Left lung (tissue), 10 donors: ENCODE measurements around the gene RAPGEF4. TPM values are rescaled to one million over a fixed set of nuclear protein-coding genes. Genes with fewer than 3 reads are reported as not detected.

Experiments
- ATAC-seq: fragments of 200-7000 bp; cut with Tn5 transposase; one replicate; pipeline ENCODE4 v1.9.1; 2020; ENCODE audit warnings: moderate library complexity
- DNase-seq, 4 donors: peaks; one replicate each; pipeline ENCODE4 v3.0.0-alpha.2; 2013 to 2020
- H3K27ac ChIP-seq, 2 donors: fragments of 200-600 bp; sonication (generic) in 1 of 2; one replicate each; pipeline versions ENCODE4 v1.5.0 to v1.8.0; 2020 to 2021
- H3K27me3 ChIP-seq, 2 donors: fragments of 200-600 bp; sonication (generic) in 1 of 2; one replicate each; pipeline versions ENCODE4 v1.5.0 to v1.8.0; 2020 to 2021
- H3K36me3 ChIP-seq, 2 donors: fragments of 200-600 bp; sonication (generic) in 1 of 2; one replicate each; pipeline versions ENCODE4 v1.5.0 to v1.8.0; 2020 to 2021
- H3K4me1 ChIP-seq, 2 donors: fragments of 200-600 bp; one replicate each; pipeline ENCODE4 v1.8.0; 2021
- H3K4me3 ChIP-seq, 2 donors: fragments of 200-600 bp; sonication (generic) in 1 of 2; one replicate each; pipeline versions ENCODE4 v1.5.0 to v1.8.0; 2020 to 2021; ENCODE audit warnings: mild to moderate bottlenecking in 1 of 2
- H3K9me3 ChIP-seq, 2 donors: fragments of 200-600 bp; sonication (generic) in 1 of 2; one replicate each; pipeline versions ENCODE4 v1.5.0 to v1.8.0; 2020 to 2021
- intact Hi-C, 2 donors: fragments of 100-400 bp; cut with DNase I; formaldehyde crosslinking; loops; one replicate each; pipeline versions ENCODE4 v1.11.2 to v1.14.2; 2022
- polyA plus RNA-seq, 6 donors: library from polyadenylated mRNA; unstranded; fragments of 120-200 nt; gene quantifications; one replicate each; pipeline ENCODE4 v1.2.1, GENCODE V29; 2013; ENCODE audit not compliant: insufficient read length in 6 of 6
- total RNA-seq, 2 donors: library from RNA; stranded (reverse); fragmentation: NEBNext Ultra II Directional; extraction: Animal tissue kit (Norgen Biotek cat#: 25700); gene quantifications; one replicate each; pipeline ENCODE4 v1.2.1, GENCODE V29; 2021
- TF ChIP-seq, protein P1 (sequence below), 2 donors: fragments of 200-600 bp; sonication (generic) in 1 of 2; IDR thresholded peaks; one replicate each; pipeline versions ENCODE4 v1.5.0 to v1.8.0; 2021; ENCODE audit warnings: antibody characterized with exemption in 2 of 2
- donor health status: DM: no; HTN: yes; CAD: no.
- donor health status: DM: no; HTN: no; CAD: no.

Gene RAPGEF4
- total and polyA plus RNA-seq, 8 donors = 9.1 to 16.2 (median 11.8) TPM

DNA sequence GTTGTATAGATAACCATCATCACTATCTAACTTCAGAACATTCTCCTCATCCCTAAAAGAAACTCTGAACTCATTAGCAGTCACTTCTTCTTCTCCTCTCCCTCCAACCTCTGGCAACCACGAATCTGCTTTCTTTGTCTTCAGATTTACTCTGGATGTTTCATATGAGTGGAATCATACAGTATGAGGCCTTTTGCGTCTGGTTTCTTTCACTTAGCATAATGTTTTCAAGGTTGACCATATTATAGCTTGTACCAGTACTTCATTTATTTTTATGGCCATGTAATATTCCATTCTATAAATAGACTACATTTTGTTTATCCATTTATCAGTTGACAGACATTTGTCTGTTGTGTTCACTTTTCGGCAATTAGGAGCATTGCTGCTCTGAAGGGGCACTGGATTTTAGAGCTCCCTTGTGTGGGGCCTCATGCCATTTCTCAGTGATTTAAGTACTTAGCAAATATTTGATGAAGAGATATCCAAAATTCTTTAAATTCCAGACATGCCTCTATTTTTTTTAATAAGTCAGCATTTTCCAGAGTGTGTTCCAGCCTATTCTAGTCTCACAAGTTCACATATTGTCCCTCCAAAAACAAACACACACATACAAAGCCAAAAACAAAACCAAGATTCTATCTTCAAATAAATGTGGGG lies 317.5 kb downstream of the RAPGEF4 start:
- TF ChIP-seq, protein P1, sequence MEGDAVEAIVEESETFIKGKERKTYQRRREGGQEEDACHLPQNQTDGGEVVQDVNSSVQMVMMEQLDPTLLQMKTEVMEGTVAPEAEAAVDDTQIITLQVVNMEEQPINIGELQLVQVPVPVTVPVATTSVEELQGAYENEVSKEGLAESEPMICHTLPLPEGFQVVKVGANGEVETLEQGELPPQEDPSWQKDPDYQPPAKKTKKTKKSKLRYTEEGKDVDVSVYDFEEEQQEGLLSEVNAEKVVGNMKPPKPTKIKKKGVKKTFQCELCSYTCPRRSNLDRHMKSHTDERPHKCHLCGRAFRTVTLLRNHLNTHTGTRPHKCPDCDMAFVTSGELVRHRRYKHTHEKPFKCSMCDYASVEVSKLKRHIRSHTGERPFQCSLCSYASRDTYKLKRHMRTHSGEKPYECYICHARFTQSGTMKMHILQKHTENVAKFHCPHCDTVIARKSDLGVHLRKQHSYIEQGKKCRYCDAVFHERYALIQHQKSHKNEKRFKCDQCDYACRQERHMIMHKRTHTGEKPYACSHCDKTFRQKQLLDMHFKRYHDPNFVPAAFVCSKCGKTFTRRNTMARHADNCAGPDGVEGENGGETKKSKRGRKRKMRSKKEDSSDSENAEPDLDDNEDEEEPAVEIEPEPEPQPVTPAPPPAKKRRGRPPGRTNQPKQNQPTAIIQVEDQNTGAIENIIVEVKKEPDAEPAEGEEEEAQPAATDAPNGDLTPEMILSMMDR (IDR thresholded peaks at IDR 0.05) = no peak
- ATAC-seq = peak; percentile 29
- H3K27ac ChIP-seq = no peak overlapping the region
- H3K4me3 ChIP-seq = no peak overlapping the region
- no peaks in the 10 kb centered on the region for H3K9me3 ChIP-seq
- DNase-seq = no peak
- H3K4me1 ChIP-seq = peaks cover 7 to 30% of the 10 kb centered on the region in 2 donors
- H3K27me3 ChIP-seq = no peaks in the 10 kb centered on the region
- intact Hi-C loops = no loop called here
- no peaks in the 10 kb centered on the region for H3K36me3 ChIP-seq

DNA sequence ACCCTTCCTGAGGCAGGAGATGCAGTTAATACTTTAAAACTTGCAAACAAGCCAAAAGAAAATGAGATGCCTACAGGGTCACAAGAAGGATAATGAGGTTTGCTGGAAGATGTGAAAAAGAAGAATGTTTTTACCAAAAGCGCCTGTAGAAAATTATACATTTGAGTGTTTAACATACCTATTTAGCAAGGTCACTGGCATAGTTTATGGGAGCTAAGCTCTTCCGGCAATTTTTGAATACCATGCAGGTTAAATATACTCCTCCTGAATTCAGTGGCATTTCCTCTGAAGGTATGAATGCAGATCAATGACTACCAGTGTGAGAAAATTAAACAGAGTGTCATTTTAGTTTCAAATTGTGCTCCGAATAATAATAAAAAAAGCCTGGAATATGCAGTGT lies 318.8 kb downstream of the RAPGEF4 start:
- Histone ChIP-seq H3K4me3 (no peak overlapping the region), H3K36me3 (no peaks in the 10 kb centered on the region), H3K9me3 (no peaks in the 10 kb centered on the region), H3K27me3 (no peaks in the 10 kb centered on the region), H3K4me1 (peaks cover 2 to 21% of the 10 kb centered on the region in 2 donors), H3K27ac (no peak overlapping the region)
- DNase-seq = no peak
- ATAC-seq = no peak
- TF ChIP-seq, protein P1 (IDR thresholded peaks at IDR 0.05) = no peak
- intact Hi-C loops = no loop called here

DNA sequence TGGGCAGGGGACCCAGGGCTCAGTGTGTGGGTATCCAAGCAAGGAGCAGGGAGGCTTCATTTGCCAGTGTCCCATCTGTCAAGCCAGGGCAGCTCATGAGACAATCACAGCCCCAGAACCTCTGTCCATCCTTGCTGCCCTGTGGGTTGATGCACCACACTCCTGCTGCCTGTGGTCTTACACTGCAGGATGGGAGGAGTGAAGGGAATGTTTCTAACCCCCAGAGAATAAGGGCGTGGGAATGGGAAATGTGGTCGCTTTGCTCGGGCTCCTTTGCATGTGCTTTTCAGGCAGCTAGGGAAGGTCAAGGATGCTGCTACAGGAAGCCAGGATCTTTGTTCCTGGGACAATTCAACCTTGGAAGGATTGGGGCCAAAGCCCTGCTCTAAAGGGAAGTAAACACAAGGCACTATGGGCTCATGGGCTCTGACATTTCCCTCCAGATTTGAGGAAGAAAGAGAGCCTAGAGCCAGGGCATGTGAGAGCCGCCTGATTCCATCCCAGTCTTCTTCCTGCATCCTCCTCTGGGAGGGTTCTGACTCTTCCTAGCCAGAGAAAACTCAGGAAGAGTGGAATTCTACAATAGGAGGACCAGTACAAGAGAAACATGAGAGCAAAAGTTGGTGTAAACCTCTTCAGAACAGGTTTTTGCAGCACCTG lies 321.2 kb downstream of the RAPGEF4 start:
- Histone ChIP-seq H3K4me1 (peaks cover 0 to 4% of the 10 kb centered on the region in 2 donors), H3K4me3 (no peak overlapping the region), H3K27ac (no peak overlapping the region), H3K36me3 (no peaks in the 10 kb centered on the region), H3K27me3 (no peaks in the 10 kb centered on the region), H3K9me3 (no peaks in the 10 kb centered on the region)
- intact Hi-C loops = no loop called here
- ATAC-seq (peak; percentile 30), DNase-seq (no peak)
- TF ChIP-seq, protein P1 (IDR thresholded peaks at IDR 0.05) = no peak

DNA sequence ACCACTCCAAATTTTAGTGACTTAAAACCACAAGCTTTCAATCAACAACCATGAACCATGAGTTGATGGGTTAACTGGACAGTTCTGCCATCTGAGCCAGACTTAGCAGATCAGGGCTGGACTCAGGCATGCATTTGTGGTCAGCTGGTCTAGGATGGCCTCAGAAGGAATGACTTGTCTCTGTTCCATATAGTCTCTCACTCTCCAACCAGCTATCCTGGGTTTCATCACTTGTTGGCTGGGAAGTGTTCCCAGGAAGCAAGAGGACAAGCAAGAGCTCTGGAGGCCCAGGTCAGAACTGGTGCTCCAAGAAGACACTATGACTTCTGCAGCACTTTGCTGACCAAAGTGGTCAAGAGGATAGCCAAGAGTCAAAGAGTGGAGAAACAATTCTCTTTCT lies 322.5 kb downstream of the RAPGEF4 start:
- ATAC-seq (no peak), DNase-seq (no peak)
- Histone ChIP-seq H3K4me1 (peaks cover 0 to 4% of the 10 kb centered on the region in 2 donors), H3K27ac (no peak overlapping the region), H3K9me3 (no peaks in the 10 kb centered on the region), H3K36me3 (no peaks in the 10 kb centered on the region), H3K4me3 (no peak overlapping the region), H3K27me3 (no peaks in the 10 kb centered on the region)
- TF ChIP-seq, protein P1 (IDR thresholded peaks at IDR 0.05) = no peak
- intact Hi-C loops = no loop called here

DNA sequence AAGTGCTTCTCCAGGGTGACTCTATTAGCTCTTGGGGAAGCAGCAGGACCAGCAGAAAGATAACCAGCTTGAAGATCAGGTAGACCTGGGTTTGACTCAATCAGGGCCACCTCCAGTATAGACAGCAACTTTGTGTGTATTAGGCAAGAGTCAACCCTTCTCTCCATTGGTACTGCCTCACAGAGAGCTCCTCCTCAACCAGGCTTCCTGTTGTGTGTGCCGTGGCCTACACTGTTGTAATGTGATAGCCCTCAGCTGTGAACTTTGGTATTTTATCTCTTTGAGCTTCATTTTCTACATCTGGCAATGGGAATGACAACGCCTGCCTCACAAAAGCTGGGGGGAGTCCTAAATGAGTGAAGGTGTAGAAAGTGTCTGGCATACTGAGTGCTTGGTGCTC lies 323.0 kb downstream of the RAPGEF4 start:
- TF ChIP-seq, protein P1 (IDR thresholded peaks at IDR 0.05) = no peak
- H3K4me1 ChIP-seq = peaks cover 0 to 4% of the 10 kb centered on the region in 2 donors
- intact Hi-C loops = no loop called here
- DNase-seq (no peak), ATAC-seq (peak; percentile 21)
- H3K9me3 ChIP-seq = no peaks in the 10 kb centered on the region
- H3K36me3 ChIP-seq = no peaks in the 10 kb centered on the region
- H3K27me3 ChIP-seq = no peaks in the 10 kb centered on the region
- H3K27ac ChIP-seq = no peak overlapping the region
- H3K4me3 ChIP-seq = no peak overlapping the region
